ENCODE data around the gene CUL2.

- TF ChIP-seq POLR2AphosphoS5 (IDR thresholded peaks at IDR 0.05; ENCODE audit: borderline replicate concordance, low read depth, low read length) = no peak
- no peak for TF ChIP-seq EZH2 (IDR thresholded peaks at IDR 0.05)
- no peak for TF ChIP-seq FOXP2 (optimal IDR thresholded peaks at IDR 0.05; ENCODE audit: control extremely low read depth, extremely low read length, insufficient read depth)
Observed at GRCh38 chr10:35136263-35136815, 46.2 kb upstream of the CUL2 start.

Data from SK-N-MC (cell line).